GM21381 (cell line): ENCODE data around the gene TBCD.
"Not testable (repeated sequence)": the region's sequence is repeated elsewhere in the genome, so short reads cannot be mapped to it uniquely, and the experiment has no call there.

Experiments
- ATAC-seq: cut with Tn5 transposase; IDR thresholded peaks from one replicate; pipeline ENCODE4 v1.9.1; 2021; ENCODE audit warnings: mild to moderate bottlenecking, moderate library complexity; ENCODE audit not compliant: unreplicated experiment

TBCD gene

GRCh38 chr17:82756166-82756565, 4.3 kb downstream of the TBCD start:
- ATAC-seq, result no peak

DNA sequence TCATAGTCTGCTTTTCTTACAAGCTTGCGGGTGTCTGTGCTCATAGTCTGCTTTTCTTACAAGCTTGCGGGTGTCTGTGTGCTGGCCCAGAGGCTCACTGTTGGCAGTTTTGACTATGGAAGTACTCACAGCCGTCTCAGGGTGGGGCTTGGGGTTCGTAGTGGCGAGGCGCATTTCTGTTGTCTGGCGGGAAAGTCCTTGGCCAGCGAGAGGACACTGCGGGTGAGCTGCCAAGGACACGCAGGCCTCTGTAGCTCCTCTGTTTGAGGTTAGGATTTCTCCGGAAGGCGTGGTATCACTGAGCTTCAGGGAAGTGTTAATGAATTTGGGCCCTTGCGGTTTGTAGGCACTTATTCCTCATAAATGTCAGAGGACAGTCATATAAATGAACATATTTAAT, 13.5 kb downstream of the TBCD start:
- ATAC-seq, result no peak

GRCh38 chr17:82767041-82767754, 15.3 kb downstream of the TBCD start:
- no peak for ATAC-seq

GRCh38 chr17:82769041-82769440, 17.2 kb downstream of the TBCD start:
- no peak for ATAC-seq

- ATAC-seq, result no peak
These were observed 20.2 kb downstream of the TBCD start for GRCh38 chr17:82772026-82772425.

- not testable (repeated sequence) for ATAC-seq
These were observed 22.6 kb downstream of the TBCD start for GRCh38 chr17:82774456-82774855.

- ATAC-seq, result no peak
These were observed 23.3 kb downstream of the TBCD start for GRCh38 chr17:82775001-82775823.

GRCh38 chr17:82776454-82776853, 24.6 kb downstream of the TBCD start:
- no peak for ATAC-seq

GRCh38 chr17:82777778-82778375, 26.0 kb downstream of the TBCD start:
- ATAC-seq, result not testable (repeated sequence)

DNA sequence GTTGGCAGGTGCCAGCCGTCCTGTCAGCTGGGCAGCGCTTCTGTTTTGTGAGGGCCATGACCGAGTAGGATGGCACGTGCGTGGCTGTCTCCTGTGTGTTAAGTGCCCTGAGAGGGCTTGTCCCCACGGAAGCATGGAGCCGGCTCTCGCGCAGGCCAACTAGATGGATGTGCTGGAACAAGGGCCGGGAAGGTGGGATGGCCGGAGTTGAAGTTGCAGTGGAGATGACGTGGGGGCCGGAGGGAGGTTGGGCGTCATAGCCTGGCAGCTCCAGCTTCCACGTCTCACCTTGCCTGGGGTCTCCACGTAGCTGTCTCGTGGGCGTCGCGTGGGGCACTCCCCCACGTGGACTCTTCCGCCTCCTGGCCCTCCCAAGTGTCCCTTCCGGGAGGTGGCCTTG, 27.7 kb downstream of the TBCD start:
- ATAC-seq, result no peak

GRCh38 chr17:82780195-82780594, 28.3 kb downstream of the TBCD start:
- ATAC-seq, result no peak

- no peak for ATAC-seq
These were observed 29.4 kb downstream of the TBCD start for GRCh38 chr17:82780971-82781893.

- peak; percentile 68 for ATAC-seq
These were observed 30.0 kb downstream of the TBCD start for GRCh38 chr17:82781894-82782274.

- ATAC-seq, result no peak
These were observed 30.9 kb downstream of the TBCD start for GRCh38 chr17:82782657-82783207.

DNA sequence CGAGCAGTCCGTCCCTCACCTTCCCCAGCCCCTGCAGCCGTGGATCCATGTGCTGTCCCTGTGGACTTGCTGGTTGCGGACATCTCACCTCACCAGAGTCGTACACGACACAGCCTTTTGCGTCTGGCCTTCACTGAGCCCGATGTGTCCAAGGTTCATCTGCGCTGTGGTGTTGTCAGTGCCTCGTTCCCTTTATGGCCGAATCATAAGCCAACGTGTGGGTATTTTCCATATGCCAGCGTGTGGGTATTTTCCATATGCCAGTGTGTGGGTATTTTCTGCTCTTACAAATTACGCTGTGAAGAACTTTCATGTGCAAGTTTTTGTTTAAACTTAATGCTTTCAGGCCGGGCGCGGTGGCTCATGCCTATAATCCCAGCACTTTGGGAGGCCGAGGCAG, 31.6 kb downstream of the TBCD start:
- ATAC-seq, result no peak

DNA sequence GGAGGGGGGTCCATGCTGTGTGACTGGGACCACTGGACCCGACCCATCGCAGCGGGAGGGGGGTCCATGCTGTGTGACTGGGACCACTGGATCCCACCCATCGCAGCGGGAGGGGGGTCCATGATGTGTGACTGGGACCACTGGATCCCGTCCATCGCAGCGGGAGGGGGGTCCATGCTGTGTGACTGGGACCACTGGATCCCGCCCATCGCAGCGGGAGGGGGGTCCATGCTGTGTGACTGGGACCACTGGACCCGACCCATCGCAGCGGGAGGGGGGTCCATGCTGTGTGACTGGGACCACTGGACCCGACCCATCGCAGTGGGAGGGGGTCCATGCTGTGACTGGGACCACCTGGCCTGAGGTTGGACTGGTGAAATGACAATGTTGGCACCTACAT, 33.7 kb downstream of the TBCD start:
- ATAC-seq, result not testable (repeated sequence)

GRCh38 chr17:82786427-82786826, 34.6 kb downstream of the TBCD start:
- ATAC-seq, result no peak

DNA sequence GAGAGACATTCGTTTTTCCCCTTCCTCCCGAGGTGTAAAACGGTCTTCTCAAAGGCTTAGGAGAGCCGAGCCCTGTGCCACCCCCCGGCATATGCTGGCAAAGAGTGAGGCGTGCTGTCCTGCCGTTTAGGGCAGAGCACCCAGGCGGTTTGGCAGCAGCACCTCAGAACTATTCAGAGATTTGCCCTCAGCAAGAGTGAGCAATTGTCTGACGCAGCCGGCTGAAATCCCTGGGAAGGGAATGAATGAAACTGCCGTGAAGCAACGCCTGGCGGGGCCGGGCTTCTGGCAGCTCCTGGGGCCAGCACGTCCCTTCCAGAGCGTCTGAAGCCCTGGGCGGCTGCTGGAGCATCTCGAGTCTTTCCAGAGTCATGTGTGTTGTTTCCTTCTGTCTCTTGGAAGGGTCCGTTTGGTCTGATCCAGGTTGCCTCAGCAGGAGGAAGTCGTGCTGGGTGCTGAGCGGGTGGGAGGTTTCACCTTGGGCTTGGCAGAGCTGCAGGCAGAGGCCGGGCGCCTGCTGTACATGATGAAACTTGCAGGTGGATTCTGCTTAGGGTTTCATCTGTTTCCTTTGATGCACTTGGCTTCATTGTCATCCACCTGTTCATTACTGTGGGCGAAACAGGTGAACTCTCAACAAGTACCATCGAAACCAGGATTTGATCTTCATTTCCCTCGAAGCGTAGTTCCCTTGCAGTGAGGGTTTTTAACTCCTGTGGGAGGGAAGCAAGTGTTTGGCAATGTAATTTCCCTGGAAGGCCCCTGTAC, 35.4 kb downstream of the TBCD start:
- no peak for ATAC-seq

DNA sequence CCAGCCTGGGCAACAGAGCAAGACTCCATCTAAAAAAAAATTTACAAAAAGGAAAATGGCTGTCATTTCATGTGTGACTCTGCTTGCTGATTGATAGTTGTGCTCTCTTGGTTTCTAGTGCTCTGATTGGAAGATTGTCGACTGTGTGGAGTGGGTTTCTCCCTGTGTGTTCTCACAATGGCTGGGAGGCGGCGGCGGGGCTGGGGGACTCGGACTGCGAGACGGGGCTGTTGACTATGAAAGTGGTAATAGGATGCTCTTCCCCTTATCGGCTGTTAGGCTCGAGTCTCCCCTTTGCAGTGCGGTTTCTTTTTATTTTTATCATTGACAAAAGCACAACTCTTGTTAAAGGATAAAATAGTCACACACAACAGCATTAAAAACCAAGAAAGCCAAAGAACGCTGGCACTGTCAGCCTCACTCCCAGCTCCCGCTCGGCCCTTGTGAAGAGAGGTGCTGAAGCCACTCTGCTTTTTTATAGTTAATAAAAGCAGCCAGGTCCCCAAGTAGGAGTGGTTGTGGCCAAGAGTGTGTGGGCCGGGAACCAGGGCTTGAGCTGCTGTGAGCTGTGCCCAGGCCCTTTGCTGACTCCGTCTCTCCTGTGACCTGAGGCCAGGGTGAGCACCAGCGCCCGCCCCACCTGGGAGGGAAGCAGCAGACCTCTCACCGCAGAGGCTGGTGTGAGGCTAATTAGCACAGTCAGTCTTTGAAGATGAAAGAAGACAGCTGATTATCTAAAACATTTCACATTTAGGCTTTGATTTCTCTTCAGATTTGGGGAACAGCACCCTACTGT, 36.5 kb downstream of the TBCD start:
- ATAC-seq, result no peak
